ENCODE data around the gene HMGN3. TPM values are rescaled to one million over a fixed set of nuclear protein-coding genes. Genes with fewer than 3 reads are reported as not detected.

The HMGN3 gene
- total RNA-seq, 4 donors from 2014 or later, result 40.8 to 104 (median 82.1) TPM

GRCh38 chr6:79250559-79250958, 16.1 kb upstream of the HMGN3 start:
- WGBS, 2 donors, result 79 to 87% methylated on average over 2 of the region's 2 CpGs
- Histone ChIP-seq H3K4me3 (no peak overlapping the region), H3K36me3 (no peaks in the 10 kb centered on the region), H3K27me3 (no peaks in the 10 kb centered on the region), H3K4me1 (no peaks in the 10 kb centered on the region), H3K9me3 (peaks cover 0 to 2% (median 0%) of the 10 kb centered on the region in 4 donors), H3K27ac (no peak overlapping the region)
- TF ChIP-seq EP300 (IDR thresholded peaks at IDR 0.05) (no peak), CTCF (IDR thresholded peaks at IDR 0.05) (no peak), POLR2A (IDR thresholded peaks at IDR 0.05) (no peak)
- DNase-seq (ENCODE audit: low spot score in 2 of 2), result no peak

- Histone ChIP-seq H3K27ac (no peak overlapping the region), H3K9me3 (peaks cover 0 to 2% (median 0%) of the 10 kb centered on the region in 4 donors), H3K4me1 (no peaks in the 10 kb centered on the region), H3K27me3 (no peaks in the 10 kb centered on the region), H3K36me3 (no peaks in the 10 kb centered on the region), H3K4me3 (no peak overlapping the region)
- no peak for TF ChIP-seq CTCF (IDR thresholded peaks at IDR 0.05)
- TF ChIP-seq EP300 (IDR thresholded peaks at IDR 0.05), result no peak
- no peak for TF ChIP-seq POLR2A (IDR thresholded peaks at IDR 0.05)
- WGBS, 2 donors, result 50 to 57% methylated on average over 2 of the region's 2 CpGs
- no peak for DNase-seq (ENCODE audit: low spot score in 2 of 2)
Observed at GRCh38 chr6:79250107-79250514, 15.6 kb upstream of the HMGN3 start.

DNA sequence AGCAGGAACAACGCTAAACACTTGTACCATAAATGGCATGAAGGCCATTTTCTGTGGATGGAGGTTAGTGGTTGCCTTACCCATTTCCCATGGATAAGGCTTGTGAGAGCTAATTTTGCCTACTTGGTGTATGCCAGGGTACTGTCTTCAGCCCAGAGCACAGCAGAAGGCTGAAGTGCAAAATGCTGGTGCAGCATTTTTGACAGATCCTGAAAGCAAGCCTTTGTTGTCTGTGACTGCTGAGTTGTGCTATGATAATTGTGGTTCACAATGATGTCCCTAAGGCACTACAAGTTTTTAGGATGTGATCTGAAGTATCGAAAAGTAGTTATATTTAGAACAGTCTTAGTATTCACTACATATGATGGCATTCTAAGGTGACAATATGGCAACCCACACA, 14.7 kb upstream of the HMGN3 start:
- H3K4me1 ChIP-seq, result no peaks in the 10 kb centered on the region
- DNase-seq (ENCODE audit: low spot score in 2 of 2), result no peak
- 43% methylated on average over 2 of the region's 2 CpGs for WGBS, 2 donors
- no peak overlapping the region for H3K4me3 ChIP-seq
- no peaks in the 10 kb centered on the region for H3K36me3 ChIP-seq
- TF ChIP-seq CTCF (IDR thresholded peaks at IDR 0.05) (no peak), POLR2A (IDR thresholded peaks at IDR 0.05) (no peak), EP300 (IDR thresholded peaks at IDR 0.05) (no peak)
- H3K27ac ChIP-seq, result no peak overlapping the region
- no peaks in the 10 kb centered on the region for H3K9me3 ChIP-seq
- H3K27me3 ChIP-seq, result no peaks in the 10 kb centered on the region

DNA sequence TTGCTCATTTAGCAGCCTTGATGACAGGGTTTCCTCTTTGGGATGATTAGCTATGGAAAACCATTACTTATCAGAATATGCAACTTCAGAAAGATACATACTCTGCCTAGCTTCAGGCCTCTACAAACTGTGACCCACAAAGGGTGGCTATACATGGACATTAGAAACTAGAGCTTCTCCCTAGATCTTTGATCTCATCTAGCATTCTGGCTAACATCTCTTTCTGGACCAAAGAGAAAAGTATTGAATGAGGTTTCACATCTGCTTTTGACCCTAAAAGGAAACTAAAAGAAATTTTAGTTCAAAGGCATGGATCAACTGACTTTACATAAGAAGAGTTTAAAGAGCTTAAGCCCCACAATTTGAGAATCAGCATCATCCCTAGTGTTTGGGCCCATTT, 12.4 kb upstream of the HMGN3 start:
- Histone ChIP-seq H3K9me3 (no peaks in the 10 kb centered on the region), H3K27me3 (no peaks in the 10 kb centered on the region), H3K27ac (no peak overlapping the region), H3K4me1 (no peaks in the 10 kb centered on the region), H3K36me3 (no peaks in the 10 kb centered on the region), H3K4me3 (no peak overlapping the region)
- TF ChIP-seq CTCF (IDR thresholded peaks at IDR 0.05), result no peak
- TF ChIP-seq POLR2A (IDR thresholded peaks at IDR 0.05), result no peak
- no peak for TF ChIP-seq EP300 (IDR thresholded peaks at IDR 0.05)
- DNase-seq (ENCODE audit: low spot score in 2 of 2), result no peak

DNA sequence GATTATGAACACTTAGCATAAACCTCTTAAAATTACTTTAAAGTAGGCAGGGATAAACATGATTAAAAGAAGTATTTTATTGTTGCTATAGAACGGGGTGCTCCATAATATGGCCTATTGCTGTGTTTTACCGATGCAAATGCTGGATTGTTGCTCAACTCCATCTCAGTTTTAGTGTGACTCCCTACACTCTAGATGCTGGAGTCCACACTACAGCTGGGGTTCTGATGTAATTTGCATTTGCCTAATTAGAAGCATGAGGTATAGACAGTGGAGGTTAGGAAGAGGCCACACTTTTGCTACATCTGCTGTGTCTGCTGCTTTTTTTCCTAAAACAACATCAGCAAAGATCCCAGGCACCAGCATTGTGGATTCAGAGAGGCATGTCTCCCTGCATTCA, 6.7 kb upstream of the HMGN3 start:
- 86 to 90% methylated on average over 2 of the region's 2 CpGs for WGBS, 2 donors

More for the DNA sequence above, 6.7 kb upstream of the HMGN3 start:
- TF ChIP-seq EP300 (IDR thresholded peaks at IDR 0.05), result no peak
- no peak for TF ChIP-seq POLR2A (IDR thresholded peaks at IDR 0.05)
- no peak for TF ChIP-seq CTCF (IDR thresholded peaks at IDR 0.05)
- DNase-seq (ENCODE audit: low spot score in 2 of 2), result no peak
- H3K27me3 ChIP-seq, result no peaks in the 10 kb centered on the region
- peaks cover 0 to 8% (median 0%) of the 10 kb centered on the region in 4 donors for H3K4me1 ChIP-seq
- H3K27ac ChIP-seq, result no peak overlapping the region
- H3K4me3 ChIP-seq, result no peak overlapping the region
- no peaks in the 10 kb centered on the region for H3K9me3 ChIP-seq
- H3K36me3 ChIP-seq, result no peaks in the 10 kb centered on the region
